ENCODE measurements around the gene RRAS2. TPM values are rescaled to one million over a fixed set of nuclear protein-coding genes. Genes with fewer than 3 reads are reported as not detected.

The RRAS2 gene
- total and polyA plus RNA-seq, 9 of the 15 experiments (the other 6 are each of a cell fraction or from before 2014, with no cell fraction given), result 9.4 to 47.5 (median 37.6) TPM

GRCh38 chr11:14357881-14358728, 878 bp downstream of the RRAS2 start (continued):
- TF ChIP-seq ATF2 (CRISPR knock-in tag; IDR thresholded peaks at IDR 0.05) (no peak), RBM22 (IDR thresholded peaks at IDR 0.05; ENCODE audit: low read depth, low read length, poor library complexity, severe bottlenecking) (no peak), CC2D1A (IDR thresholded peaks at IDR 0.05) (no peak), SMARCE1 (IDR thresholded peaks at IDR 0.05) (0 out of 2 replicates have a peak, but pooled peaks have one; percentile 25), BRF2 (IDR thresholded peaks at IDR 0.05; ENCODE audit: borderline replicate concordance, insufficient read depth, insufficient read length) (no peak), RFX7 (CRISPR knock-in tag; IDR thresholded peaks at IDR 0.05) (no peak), CSDE1 (IDR thresholded peaks at IDR 0.05) (no peak), CLOCK (CRISPR knock-in tag; IDR thresholded peaks at IDR 0.05; ENCODE audit: borderline replicate concordance) (no peak), NFIC (IDR thresholded peaks at IDR 0.05) (peak; percentile 22; the same call in 1 of the 2 replicates), TAL1 (IDR thresholded peaks at IDR 0.05) (no peak), HNRNPLL (IDR thresholded peaks at IDR 0.05; ENCODE audit: low read depth, low read length, poor library complexity, severe bottlenecking) (peak; percentile 65), MCM2 (IDR thresholded peaks at IDR 0.05; ENCODE audit: low read depth) (no peak), ZFP30 (CRISPR knock-in tag; IDR thresholded peaks at IDR 0.05; ENCODE audit: borderline replicate concordance) (no peak), CTCFL (IDR thresholded peaks at IDR 0.05; ENCODE audit: borderline replicate concordance, insufficient read depth, low read depth, low read length, poor library complexity, severe bottlenecking) (no peak), SLC30A9 (CRISPR knock-in tag; IDR thresholded peaks at IDR 0.05) (no peak), FOXK1 (CRISPR knock-in tag; IDR thresholded peaks at IDR 0.05; ENCODE audit: borderline replicate concordance) (no peak), ZNF239 (CRISPR knock-in tag; IDR thresholded peaks at IDR 0.05) (no peak), SIN3A (IDR thresholded peaks at IDR 0.05; ENCODE audit: borderline replicate concordance in 2 of 2, control insufficient read depth in 1 of 2, low read depth in 2 of 2, low read length in 2 of 2) (peak in 1 of 2 experiments; percentile 21; a peak in 1 of 4 replicates), ELF2 (CRISPR knock-in tag; IDR thresholded peaks at IDR 0.05) (no peak), BMI1 (IDR thresholded peaks at IDR 0.05; ENCODE audit: low read length) (no peak)
